ENCODE results near the gene BPIFA3.

BPIFA3 gene

DNA sequence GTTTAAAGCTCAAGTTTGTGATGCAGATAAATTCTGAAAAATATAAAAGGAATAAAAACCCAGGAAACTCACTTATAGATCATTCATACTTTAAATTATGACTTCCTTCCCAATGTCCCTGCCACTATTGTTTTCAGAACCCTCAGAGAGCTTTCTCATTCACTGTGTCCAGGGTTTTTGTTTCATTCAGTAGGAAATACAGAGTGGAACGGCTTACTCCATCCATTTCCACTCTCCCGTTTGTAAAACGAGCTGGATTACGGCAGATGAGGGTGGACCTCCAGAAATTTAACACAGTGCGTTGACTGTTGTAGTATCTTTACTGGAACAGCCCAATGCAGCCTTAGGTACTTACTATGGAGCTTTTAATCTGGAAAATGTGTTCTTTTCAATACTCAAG lies 42.2 kb downstream of the BPIFA3 start:
- no peak for TF ChIP-seq CTCF (IDR thresholded peaks at IDR 0.05; ENCODE audit: low read depth, low read length)
- no peak overlapping the region for H3K4me3 ChIP-seq (ENCODE audit: low read depth, low read length)

DNA sequence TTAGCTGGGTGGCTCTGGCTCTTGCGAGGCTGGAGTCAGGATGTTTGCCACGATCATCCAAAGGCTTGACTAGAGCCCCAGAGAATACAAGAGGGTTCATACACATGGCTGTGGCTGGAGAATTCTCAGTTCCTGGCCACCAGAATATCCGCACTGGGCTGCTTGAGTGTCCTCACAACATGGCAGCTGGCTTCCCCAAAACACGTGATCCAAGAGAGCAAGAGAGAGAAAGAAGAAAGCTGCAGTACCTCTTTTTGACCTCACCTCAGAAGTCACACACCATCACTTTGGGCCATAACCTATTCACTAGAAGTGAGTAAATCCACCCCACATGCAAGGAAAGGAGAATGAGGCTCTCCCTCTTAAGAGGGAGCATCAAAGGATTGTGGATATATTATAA lies 44.3 kb downstream of the BPIFA3 start:
- H3K4me3 ChIP-seq (ENCODE audit: low read depth, low read length), result no peak overlapping the region
- no peak for TF ChIP-seq CTCF (IDR thresholded peaks at IDR 0.05; ENCODE audit: low read depth, low read length)

- peak; percentile 59 for TF ChIP-seq CTCF (IDR thresholded peaks at IDR 0.05; ENCODE audit: low read depth, low read length)
- H3K4me3 ChIP-seq (ENCODE audit: low read depth, low read length), result no peak overlapping the region
Observed at GRCh38 chr20:33262658-33263065, 45.5 kb downstream of the BPIFA3 start.

- no peak overlapping the region for H3K4me3 ChIP-seq (ENCODE audit: low read depth, low read length)
- no peak for TF ChIP-seq CTCF (IDR thresholded peaks at IDR 0.05; ENCODE audit: low read depth, low read length)
Observed at GRCh38 chr20:33263784-33264183, 46.6 kb downstream of the BPIFA3 start.

DNA sequence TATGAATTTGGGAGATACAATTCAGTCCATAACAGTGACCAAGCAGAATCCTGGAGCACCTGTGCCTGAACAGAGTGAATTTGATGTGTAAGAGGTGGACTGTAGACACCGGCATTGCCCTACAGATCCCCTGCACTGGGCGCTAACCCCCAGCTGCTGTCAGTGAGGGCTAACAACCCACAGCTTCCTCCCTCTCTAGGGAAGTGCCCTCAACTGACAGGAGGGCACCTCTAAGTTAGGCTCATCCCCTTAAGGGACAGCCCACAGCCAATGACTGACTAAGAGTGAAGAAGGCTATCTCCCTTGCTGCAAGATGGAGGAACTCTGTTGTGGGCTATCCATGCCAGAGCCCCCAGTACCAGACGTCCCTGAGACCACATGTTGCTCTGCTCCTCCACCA lies 50.5 kb downstream of the BPIFA3 start:
- TF ChIP-seq CTCF (IDR thresholded peaks at IDR 0.05; ENCODE audit: low read depth, low read length), result no peak
- no peak overlapping the region for H3K4me3 ChIP-seq (ENCODE audit: low read depth, low read length)

DNA sequence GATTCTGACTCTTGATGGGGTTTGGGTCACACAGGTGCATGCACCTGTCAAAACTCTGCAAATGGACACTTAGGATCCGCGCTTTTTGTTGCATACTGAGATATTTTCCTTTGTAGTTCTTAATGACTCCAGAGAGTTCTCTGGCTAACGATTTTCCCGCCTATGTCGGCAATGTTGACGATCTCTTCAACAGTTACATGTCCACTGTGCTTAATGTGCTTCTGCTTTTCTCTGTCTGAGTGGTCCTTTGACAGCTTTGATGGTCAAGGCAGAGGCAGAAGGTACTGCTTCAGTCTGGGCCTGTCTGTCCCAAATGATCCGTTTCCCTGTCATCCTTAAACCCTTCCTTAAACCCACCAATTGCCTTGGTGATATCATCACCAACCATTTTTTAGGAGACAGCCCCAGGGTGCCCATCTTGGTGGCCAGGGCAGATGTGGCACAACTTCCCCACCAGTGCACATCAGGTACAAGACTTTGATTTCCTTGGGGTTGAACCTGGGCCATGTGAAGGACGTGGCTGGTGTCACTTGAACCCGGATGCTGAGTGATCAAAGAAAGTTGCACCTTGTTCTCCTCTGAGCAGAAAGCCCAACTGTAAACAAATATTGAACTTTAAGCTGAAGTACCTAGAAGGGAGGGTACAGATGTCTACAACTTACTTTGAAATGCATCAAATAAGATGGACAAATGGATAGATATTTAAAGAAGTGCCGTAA lies 55.2 kb downstream of the BPIFA3 start:
- TF ChIP-seq CTCF (IDR thresholded peaks at IDR 0.05; ENCODE audit: low read depth, low read length), result no peak
- H3K4me3 ChIP-seq (ENCODE audit: low read depth, low read length), result no peak overlapping the region

GRCh38 chr20:33273117-33273851 lies 56.1 kb downstream of the BPIFA3 start:
- no peak for TF ChIP-seq CTCF (IDR thresholded peaks at IDR 0.05; ENCODE audit: low read depth, low read length)
- H3K4me3 ChIP-seq (ENCODE audit: low read depth, low read length), result no peak overlapping the region
